Embryonic facial prominence (tissue), 1 donor: ENCODE results near the gene AP2A2.
"Not testable (repeated sequence)": the region's sequence is repeated elsewhere in the genome, so short reads cannot be mapped to it uniquely, and the experiment has no call there.

Experiments
- DNase-seq: peaks from one replicate; pipeline ENCODE4 v3.0.0-alpha.2; 2016; ENCODE audit errors: extremely low spot score

Gene AP2A2

GRCh38 chr11:1015064-1015463 lies 89.4 kb downstream of the AP2A2 start:
- no peak for DNase-seq

GRCh38 chr11:1015826-1016545 lies 90.3 kb downstream of the AP2A2 start:
- DNase-seq: no peak

- not testable (repeated sequence) for DNase-seq
Observed at GRCh38 chr11:1016610-1017126, 91.0 kb downstream of the AP2A2 start.

GRCh38 chr11:1017269-1018005 lies 91.8 kb downstream of the AP2A2 start:
- no peak for DNase-seq

- no peak for DNase-seq
Observed at GRCh38 chr11:1018091-1018490, 92.4 kb downstream of the AP2A2 start.

GRCh38 chr11:1019321-1019910 lies 93.7 kb downstream of the AP2A2 start:
- no peak for DNase-seq

- no peak for DNase-seq
Observed at GRCh38 chr11:1020211-1020905, 94.7 kb downstream of the AP2A2 start.

GRCh38 chr11:1022411-1022810 lies 96.7 kb downstream of the AP2A2 start:
- DNase-seq: no peak

- DNase-seq: no peak
Observed at GRCh38 chr11:1022908-1023810, 97.5 kb downstream of the AP2A2 start.

GRCh38 chr11:1023811-1024596 lies 98.3 kb downstream of the AP2A2 start:
- no peak for DNase-seq

- no peak for DNase-seq
Observed at GRCh38 chr11:1024597-1025409, 99.1 kb downstream of the AP2A2 start.

- DNase-seq: no peak
Observed at GRCh38 chr11:1025410-1026162, 99.9 kb downstream of the AP2A2 start.

GRCh38 chr11:1026163-1026450 lies 100.4 kb downstream of the AP2A2 start:
- DNase-seq: no peak

GRCh38 chr11:1026641-1027482 lies 101.2 kb downstream of the AP2A2 start:
- no peak for DNase-seq

- no peak for DNase-seq
Observed at GRCh38 chr11:1027483-1028290, 102.0 kb downstream of the AP2A2 start.

- no peak for DNase-seq
Observed at GRCh38 chr11:1028291-1028540, 102.5 kb downstream of the AP2A2 start.

GRCh38 chr11:1028616-1029015 lies 102.9 kb downstream of the AP2A2 start:
- no peak for DNase-seq
